Measurements from ENCODE around the gene PWWP2B.

PWWP2B gene

DNA sequence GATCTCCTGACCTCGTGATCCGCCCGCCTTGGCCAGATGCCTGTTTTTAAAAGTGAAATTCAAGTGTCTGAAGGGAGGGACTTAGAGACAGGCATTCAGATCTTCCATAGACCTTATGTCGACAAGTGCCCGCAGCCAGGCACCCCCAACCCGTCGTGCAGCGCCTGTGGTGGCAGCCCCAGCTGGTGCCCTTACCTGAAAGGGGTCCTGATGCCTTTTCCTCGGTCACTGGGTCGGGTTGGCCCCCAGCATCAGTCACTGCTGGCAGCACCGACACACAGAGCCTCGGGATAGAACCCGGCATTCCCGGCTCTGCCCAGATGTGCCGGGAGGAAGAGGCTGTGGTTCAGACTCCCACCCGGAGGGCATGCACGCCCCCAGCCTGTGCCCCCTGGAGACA lies 41.7 kb upstream of the PWWP2B start:
- H3K27me3 ChIP-seq (ENCODE audit: insufficient read depth, low read length), result no peaks in the 10 kb centered on the region
- no peaks in the 10 kb centered on the region for H3K79me2 ChIP-seq (ENCODE audit: control insufficient read depth, insufficient read depth, low read length, unreplicated experiment)
- H2AFZ ChIP-seq (ENCODE audit: low read length, unreplicated experiment), result no peak overlapping the region
- no peaks in the 10 kb centered on the region for H3K4me1 ChIP-seq (ENCODE audit: control insufficient read depth, insufficient read depth, low read length, unreplicated experiment)
- H3K36me3 ChIP-seq (ENCODE audit: insufficient read depth, low read length), result no peaks in the 10 kb centered on the region
- H3K4me3 ChIP-seq (ENCODE audit: low read depth, low read length), result no peak overlapping the region
- no peak overlapping the region for H3K27ac ChIP-seq (ENCODE audit: low read depth, low read length)

DNA sequence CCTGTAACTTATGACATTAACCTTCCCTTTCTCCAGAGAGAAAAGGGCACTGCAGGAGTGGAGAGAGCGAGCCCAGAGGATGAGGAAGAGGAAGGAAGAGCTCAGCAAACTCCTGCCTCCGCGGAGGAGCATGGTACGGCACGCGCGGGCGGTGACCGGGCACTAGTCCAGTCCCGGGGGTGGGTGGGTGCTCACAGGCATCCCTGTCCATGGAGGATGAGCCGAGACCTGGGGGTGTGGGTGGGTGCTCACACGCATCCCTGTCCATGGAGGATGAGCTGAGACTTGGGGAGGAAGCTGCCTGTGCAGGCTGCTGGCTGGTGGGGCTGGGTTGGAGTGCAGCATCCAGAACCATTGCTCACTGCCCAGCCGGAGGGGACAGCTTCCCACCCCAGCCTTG lies 41.2 kb upstream of the PWWP2B start:
- Histone ChIP-seq H3K4me1 (ENCODE audit: control insufficient read depth, insufficient read depth, low read length, unreplicated experiment) (no peaks in the 10 kb centered on the region), H3K36me3 (ENCODE audit: insufficient read depth, low read length) (no peaks in the 10 kb centered on the region), H2AFZ (ENCODE audit: low read length, unreplicated experiment) (no peak overlapping the region), H3K27ac (ENCODE audit: low read depth, low read length) (no peak overlapping the region), H3K79me2 (ENCODE audit: control insufficient read depth, insufficient read depth, low read length, unreplicated experiment) (no peaks in the 10 kb centered on the region), H3K4me3 (ENCODE audit: low read depth, low read length) (no peak overlapping the region), H3K27me3 (ENCODE audit: insufficient read depth, low read length) (no peaks in the 10 kb centered on the region)

DNA sequence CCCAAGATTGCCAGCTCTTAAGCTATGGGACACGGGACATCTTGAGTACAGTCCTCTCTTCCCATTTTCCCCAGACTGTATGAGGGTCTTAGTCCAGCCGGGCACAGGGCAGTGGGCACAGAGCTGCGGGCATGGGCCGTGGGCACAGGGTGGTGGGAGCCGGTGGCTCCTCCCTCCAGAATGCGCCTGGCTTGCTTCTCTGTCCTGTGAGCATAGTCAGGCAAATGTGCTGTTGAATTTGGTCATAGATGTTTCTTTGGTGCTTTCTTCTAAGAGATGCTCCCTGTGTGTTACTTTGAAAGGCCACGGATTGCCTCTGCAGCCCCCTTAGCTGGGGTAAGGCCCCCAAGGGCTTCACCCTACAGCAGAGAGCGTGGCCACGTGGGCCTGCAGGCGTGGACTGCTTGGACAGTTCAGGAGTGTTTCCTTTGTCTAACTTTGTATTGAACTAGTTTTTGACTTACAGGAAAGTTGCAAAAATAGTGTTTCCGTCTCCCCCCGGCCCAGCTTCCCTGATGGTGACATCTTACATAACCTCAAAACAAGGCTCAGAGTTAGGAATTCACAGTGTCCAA lies 40.3 kb upstream of the PWWP2B start:
- Histone ChIP-seq H3K4me3 (ENCODE audit: low read depth, low read length) (no peak overlapping the region), H3K4me1 (ENCODE audit: control insufficient read depth, insufficient read depth, low read length, unreplicated experiment) (no peaks in the 10 kb centered on the region), H2AFZ (ENCODE audit: low read length, unreplicated experiment) (no peak overlapping the region), H3K27ac (ENCODE audit: low read depth, low read length) (no peak overlapping the region), H3K27me3 (ENCODE audit: insufficient read depth, low read length) (no peaks in the 10 kb centered on the region), H3K79me2 (ENCODE audit: control insufficient read depth, insufficient read depth, low read length, unreplicated experiment) (no peaks in the 10 kb centered on the region), H3K36me3 (ENCODE audit: insufficient read depth, low read length) (no peaks in the 10 kb centered on the region)

DNA sequence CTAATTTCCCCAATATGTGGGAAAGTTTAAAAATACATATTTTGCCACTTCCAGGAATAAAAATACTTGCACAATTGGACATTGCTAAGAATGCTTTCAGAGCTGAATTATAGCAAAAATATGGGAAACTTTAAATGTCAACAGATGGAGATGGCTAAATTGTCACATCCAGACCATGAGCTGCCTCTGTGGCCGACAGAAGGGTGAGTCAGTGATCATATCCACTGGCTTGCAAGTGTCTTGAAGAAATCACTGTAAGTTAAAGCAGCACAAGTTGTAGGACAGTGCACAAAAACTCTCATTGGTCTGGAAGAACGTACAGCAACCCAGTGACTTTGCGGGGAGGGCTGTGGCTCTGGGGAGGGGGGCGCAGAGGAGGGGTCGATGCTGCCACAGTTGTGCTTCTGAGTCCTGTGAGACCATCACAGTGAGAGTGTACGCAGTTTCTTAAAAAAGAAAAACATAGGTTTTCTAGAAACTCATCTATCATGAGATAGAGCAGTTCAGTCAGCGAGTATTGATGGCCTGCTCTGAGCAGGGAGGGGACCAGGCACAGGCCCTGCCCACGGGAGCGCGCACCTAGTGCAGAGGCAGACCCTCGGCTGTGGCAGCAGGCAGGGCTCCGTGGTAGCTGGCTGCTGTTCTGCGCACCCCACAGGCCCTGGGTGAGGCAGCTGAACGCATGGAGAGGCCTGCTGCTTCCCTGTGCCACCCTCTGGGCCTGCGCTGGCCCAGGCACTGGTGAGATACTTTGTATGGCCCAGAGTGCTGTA lies 39.5 kb upstream of the PWWP2B start:
- no peaks in the 10 kb centered on the region for H3K4me1 ChIP-seq (ENCODE audit: control insufficient read depth, insufficient read depth, low read length, unreplicated experiment)
- H3K4me3 ChIP-seq (ENCODE audit: low read depth, low read length), result no peak overlapping the region
- no peaks in the 10 kb centered on the region for H3K79me2 ChIP-seq (ENCODE audit: control insufficient read depth, insufficient read depth, low read length, unreplicated experiment)
- no peaks in the 10 kb centered on the region for H3K27me3 ChIP-seq (ENCODE audit: insufficient read depth, low read length)
- H3K36me3 ChIP-seq (ENCODE audit: insufficient read depth, low read length), result no peaks in the 10 kb centered on the region
- no peak overlapping the region for H2AFZ ChIP-seq (ENCODE audit: low read length, unreplicated experiment)
- H3K27ac ChIP-seq (ENCODE audit: low read depth, low read length), result no peak overlapping the region

DNA sequence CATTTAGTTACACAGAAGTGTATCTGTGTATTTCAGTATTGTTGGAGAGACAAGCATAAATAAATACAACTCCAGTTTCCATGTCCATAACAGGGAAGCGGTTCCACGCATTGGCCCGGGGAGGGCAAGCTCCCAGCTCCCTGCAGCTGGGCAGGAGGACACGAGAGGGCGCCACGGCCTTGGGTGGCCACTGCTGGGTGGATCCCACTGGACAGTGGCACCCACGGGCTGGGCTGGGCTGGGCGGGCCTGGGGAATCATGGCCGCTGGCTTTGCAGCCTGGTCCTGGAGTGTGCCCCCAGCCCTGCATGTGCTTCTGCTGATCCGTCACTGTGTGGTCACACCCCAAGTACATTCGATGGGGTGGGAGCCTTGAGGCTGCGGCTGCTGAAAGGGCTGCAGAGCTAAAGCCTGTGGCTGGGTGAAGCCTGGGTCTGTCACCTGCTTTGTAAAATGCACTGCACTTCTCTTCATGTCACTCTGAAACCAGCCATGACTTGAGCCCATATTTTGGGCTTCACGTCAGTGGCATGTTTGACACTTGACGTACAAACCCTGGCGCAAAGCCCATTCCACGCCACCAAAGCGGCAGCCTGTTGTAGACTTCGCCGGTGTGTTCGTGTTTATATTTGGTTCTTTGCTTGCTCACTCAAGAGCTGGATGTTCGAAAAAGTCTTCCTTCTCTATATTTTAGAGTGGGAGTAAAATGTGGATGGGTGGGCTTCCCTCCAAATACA lies 37.5 kb upstream of the PWWP2B start:
- H3K27ac ChIP-seq (ENCODE audit: low read depth, low read length), result no peak overlapping the region
- H3K79me2 ChIP-seq (ENCODE audit: control insufficient read depth, insufficient read depth, low read length, unreplicated experiment), result no peaks in the 10 kb centered on the region
- H3K4me1 ChIP-seq (ENCODE audit: control insufficient read depth, insufficient read depth, low read length, unreplicated experiment), result no peaks in the 10 kb centered on the region
- 0 out of 2 replicates have a peak, but pooled peaks cover 3% of the 10 kb centered on the region for H3K36me3 ChIP-seq (ENCODE audit: insufficient read depth, low read length)
- H3K27me3 ChIP-seq (ENCODE audit: insufficient read depth, low read length), result no peaks in the 10 kb centered on the region
- H2AFZ ChIP-seq (ENCODE audit: low read length, unreplicated experiment), result no peak overlapping the region
- H3K4me3 ChIP-seq (ENCODE audit: low read depth, low read length), result no peak overlapping the region

- no peaks in the 10 kb centered on the region for H3K4me1 ChIP-seq (ENCODE audit: control insufficient read depth, insufficient read depth, low read length, unreplicated experiment)
- no peaks in the 10 kb centered on the region for H3K79me2 ChIP-seq (ENCODE audit: control insufficient read depth, insufficient read depth, low read length, unreplicated experiment)
- H3K4me3 ChIP-seq (ENCODE audit: low read depth, low read length), result no peak overlapping the region
- no peak overlapping the region for H3K27ac ChIP-seq (ENCODE audit: low read depth, low read length)
- H2AFZ ChIP-seq (ENCODE audit: low read length, unreplicated experiment), result no peak overlapping the region
- H3K36me3 ChIP-seq (ENCODE audit: insufficient read depth, low read length), result peaks cover 3% of the 10 kb centered on the region; the same call in 1 of the 2 replicates
- H3K27me3 ChIP-seq (ENCODE audit: insufficient read depth, low read length), result no peaks in the 10 kb centered on the region
Measured at GRCh38 chr10:132360766-132361447, 36.1 kb upstream of the PWWP2B start.

DNA sequence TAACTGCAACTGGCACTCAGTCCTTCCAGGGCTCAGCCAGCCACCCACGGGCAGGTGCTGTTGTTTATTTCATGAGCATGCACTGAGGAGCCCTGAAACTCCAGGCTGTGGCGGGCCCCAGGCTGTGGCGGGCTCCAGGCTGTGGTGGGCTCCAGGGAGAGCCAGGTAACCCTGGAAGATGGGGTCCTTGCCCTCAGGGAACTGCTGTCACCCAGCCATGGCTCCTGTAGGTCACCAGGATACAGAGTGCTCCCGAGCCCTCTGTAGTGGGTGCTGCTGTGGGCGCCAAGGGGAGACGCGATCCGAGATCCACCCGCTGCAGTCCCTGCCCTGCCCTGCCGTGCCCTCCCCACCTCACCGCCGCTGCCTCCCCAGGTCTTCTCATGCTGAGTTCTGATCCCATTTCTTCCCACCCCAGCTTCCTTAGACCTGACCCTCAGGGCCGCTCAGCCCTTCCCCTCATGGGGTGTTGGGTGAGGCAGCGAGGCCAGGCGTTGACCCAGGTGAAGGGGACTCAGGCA lies 35.4 kb upstream of the PWWP2B start:
- Histone ChIP-seq H3K4me1 (ENCODE audit: control insufficient read depth, insufficient read depth, low read length, unreplicated experiment) (no peaks in the 10 kb centered on the region), H2AFZ (ENCODE audit: low read length, unreplicated experiment) (no peak overlapping the region), H3K36me3 (ENCODE audit: insufficient read depth, low read length) (peaks cover 3% of the 10 kb centered on the region; the same call in 1 of the 2 replicates), H3K79me2 (ENCODE audit: control insufficient read depth, insufficient read depth, low read length, unreplicated experiment) (no peaks in the 10 kb centered on the region), H3K27me3 (ENCODE audit: insufficient read depth, low read length) (no peaks in the 10 kb centered on the region), H3K27ac (ENCODE audit: low read depth, low read length) (no peak overlapping the region), H3K4me3 (ENCODE audit: low read depth, low read length) (no peak overlapping the region)

DNA sequence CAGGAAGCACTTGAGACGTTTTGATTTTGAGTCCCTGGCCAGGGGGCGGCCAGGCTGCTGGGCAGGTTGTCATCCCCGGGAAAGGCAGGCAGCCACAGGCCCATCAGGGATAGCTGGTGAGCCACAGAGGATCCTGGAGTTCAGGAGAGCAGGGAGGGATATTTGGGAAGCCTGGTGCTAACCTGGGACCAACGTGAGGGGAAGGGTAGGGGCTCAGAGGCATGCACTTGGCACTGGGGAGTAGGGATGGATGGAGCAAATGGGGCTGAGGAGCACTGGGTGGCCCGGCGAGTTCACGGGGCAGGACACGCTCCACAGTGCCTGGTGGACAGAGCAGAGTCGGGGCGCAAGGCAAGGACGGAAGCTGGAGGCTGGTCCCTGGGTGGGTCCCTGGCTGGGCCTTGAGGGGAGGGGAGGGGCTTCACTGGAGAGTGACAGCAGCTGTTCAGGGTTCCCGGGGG lies 34.8 kb upstream of the PWWP2B start:
- no peak overlapping the region for H2AFZ ChIP-seq (ENCODE audit: low read length, unreplicated experiment)
- no peaks in the 10 kb centered on the region for H3K79me2 ChIP-seq (ENCODE audit: control insufficient read depth, insufficient read depth, low read length, unreplicated experiment)
- peaks cover 3% of the 10 kb centered on the region; the same call in 1 of the 2 replicates for H3K36me3 ChIP-seq (ENCODE audit: insufficient read depth, low read length)
- no peak overlapping the region for H3K4me3 ChIP-seq (ENCODE audit: low read depth, low read length)
- H3K27me3 ChIP-seq (ENCODE audit: insufficient read depth, low read length), result no peaks in the 10 kb centered on the region
- no peak overlapping the region for H3K27ac ChIP-seq (ENCODE audit: low read depth, low read length)
- no peaks in the 10 kb centered on the region for H3K4me1 ChIP-seq (ENCODE audit: control insufficient read depth, insufficient read depth, low read length, unreplicated experiment)

DNA sequence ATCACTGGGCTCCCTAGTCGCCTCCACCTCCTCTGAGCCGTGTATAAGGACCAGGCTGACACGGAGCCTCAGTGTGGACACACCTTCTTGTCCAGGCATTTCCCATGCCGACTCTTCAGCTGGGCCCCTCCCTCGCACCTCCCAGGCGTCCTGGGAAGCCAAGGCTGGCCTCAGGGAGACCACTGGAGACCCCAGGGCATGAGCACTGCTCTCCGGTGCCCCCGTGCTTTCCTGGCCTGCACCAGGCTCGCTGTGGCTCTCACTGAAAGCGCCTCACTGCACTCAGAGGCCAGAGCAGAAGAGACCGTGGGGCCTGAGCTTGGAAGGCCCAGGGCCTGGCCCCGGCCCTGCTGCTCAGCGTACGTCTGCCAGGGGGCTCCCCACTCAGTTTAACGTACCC lies 33.6 kb upstream of the PWWP2B start:
- Histone ChIP-seq H2AFZ (ENCODE audit: low read length, unreplicated experiment) (no peak overlapping the region), H3K4me3 (ENCODE audit: low read depth, low read length) (no peak overlapping the region), H3K36me3 (ENCODE audit: insufficient read depth, low read length) (peaks cover 3% of the 10 kb centered on the region; the same call in 1 of the 2 replicates), H3K27me3 (ENCODE audit: insufficient read depth, low read length) (no peaks in the 10 kb centered on the region), H3K27ac (ENCODE audit: low read depth, low read length) (no peak overlapping the region), H3K79me2 (ENCODE audit: control insufficient read depth, insufficient read depth, low read length, unreplicated experiment) (no peaks in the 10 kb centered on the region), H3K4me1 (ENCODE audit: control insufficient read depth, insufficient read depth, low read length, unreplicated experiment) (no peaks in the 10 kb centered on the region)

GRCh38 chr10:132363921-132364593 lies 32.9 kb upstream of the PWWP2B start:
- H3K79me2 ChIP-seq (ENCODE audit: control insufficient read depth, insufficient read depth, low read length, unreplicated experiment), result no peaks in the 10 kb centered on the region
- no peak overlapping the region for H3K4me3 ChIP-seq (ENCODE audit: low read depth, low read length)
- no peak overlapping the region for H3K27ac ChIP-seq (ENCODE audit: low read depth, low read length)
- H3K27me3 ChIP-seq (ENCODE audit: insufficient read depth, low read length), result no peaks in the 10 kb centered on the region
- no peaks in the 10 kb centered on the region for H3K4me1 ChIP-seq (ENCODE audit: control insufficient read depth, insufficient read depth, low read length, unreplicated experiment)
- peaks cover 3% of the 10 kb centered on the region; the same call in 1 of the 2 replicates for H3K36me3 ChIP-seq (ENCODE audit: insufficient read depth, low read length)
- H2AFZ ChIP-seq (ENCODE audit: low read length, unreplicated experiment), result no peak overlapping the region
